Measurements from ENCODE around the gene CREM.

GRCh38 chr10:35219891-35220890 lies 93.5 kb downstream of the CREM start:
- TF ChIP-seq CTCF (conservative IDR thresholded peaks at IDR 0.05; ENCODE audit: low read length) (no peak), EZH2phosphoT487 (IDR thresholded peaks at IDR 0.05; ENCODE audit: borderline replicate concordance, low read depth, low read length) (no peak)
